Memory B cell (primary cell): ENCODE data around the gene HOXA7.
A peak's percentile ranks its signal among the peaks of the same experiment; 100 is the strongest.

Source experiments
- ATAC-seq: fragments of 150-1000 bp; cut with Tn5 transposase; 2 replicates; pipeline ENCODE4 v1.10.0; 2021; ENCODE audit warnings: low read depth, mild to moderate bottlenecking, moderate library complexity
- DNase-seq, 2 donors: peaks; one replicate each; pipeline ENCODE4 v3.0.0; 2022; ENCODE audit warnings: low spot score in 2 of 2
- H3K27ac Mint-ChIP-seq: one replicate; pipeline ENCODE4 v1.8.0; 2022; ENCODE audit warnings: mild to moderate bottlenecking, moderate library complexity, mixed read lengths
- H3K27me3 Mint-ChIP-seq: one replicate; pipeline ENCODE4 v1.8.0; 2022; ENCODE audit warnings: mixed read lengths
- H3K36me3 Mint-ChIP-seq: one replicate; pipeline ENCODE4 v1.8.0; 2022; ENCODE audit warnings: mild to moderate bottlenecking, mixed read lengths
- H3K4me1 Mint-ChIP-seq: one replicate; pipeline ENCODE4 v1.8.0; 2022; ENCODE audit warnings: mixed read lengths
- H3K4me3 Mint-ChIP-seq: one replicate; pipeline ENCODE4 v1.8.0; 2022; ENCODE audit warnings: mild to moderate bottlenecking, moderate library complexity, mixed read lengths
- H3K9me3 Mint-ChIP-seq: one replicate; pipeline ENCODE4 v1.8.0; 2022; ENCODE audit warnings: mixed read lengths

Gene HOXA7

GRCh38 chr7:27140126-27140857, 16.2 kb downstream of the HOXA7 start:
- Mint-ChIP-seq H3K36me3 (no peaks in the 10 kb centered on the region), H3K4me3 (no peak overlapping the region), H3K4me1 (peaks cover 2% of the 10 kb centered on the region), H3K9me3 (no peaks in the 10 kb centered on the region), H3K27me3 (peaks cover 8% of the 10 kb centered on the region), H3K27ac (no peak overlapping the region)
- ATAC-seq (no peak), DNase-seq (no peak)

GRCh38 chr7:27139334-27140125, 16.9 kb downstream of the HOXA7 start:
- Mint-ChIP-seq H3K36me3 (no peaks in the 10 kb centered on the region), H3K27me3 (peaks cover 9% of the 10 kb centered on the region), H3K4me3 (no peak overlapping the region), H3K9me3 (no peaks in the 10 kb centered on the region), H3K4me1 (peaks cover 2% of the 10 kb centered on the region), H3K27ac (no peak overlapping the region)
- DNase-seq (no peak), ATAC-seq (no peak)

GRCh38 chr7:27138985-27139333, 17.5 kb downstream of the HOXA7 start:
- H3K27ac Mint-ChIP-seq = no peak overlapping the region
- H3K36me3 Mint-ChIP-seq = no peaks in the 10 kb centered on the region
- peaks cover 13% of the 10 kb centered on the region for H3K27me3 Mint-ChIP-seq
- H3K4me3 Mint-ChIP-seq = no peak overlapping the region
- H3K4me1 Mint-ChIP-seq = peaks cover 2% of the 10 kb centered on the region
- H3K9me3 Mint-ChIP-seq = no peaks in the 10 kb centered on the region
- DNase-seq (no peak), ATAC-seq (no peak)

GRCh38 chr7:27138472-27138871, 18.0 kb downstream of the HOXA7 start:
- H3K4me3 Mint-ChIP-seq = no peak overlapping the region
- H3K36me3 Mint-ChIP-seq = no peaks in the 10 kb centered on the region
- no peak overlapping the region for H3K27ac Mint-ChIP-seq
- H3K27me3 Mint-ChIP-seq = peaks cover 17% of the 10 kb centered on the region
- ATAC-seq (no peak), DNase-seq (no peak)
- H3K9me3 Mint-ChIP-seq = no peaks in the 10 kb centered on the region
- H3K4me1 Mint-ChIP-seq = peaks cover 2% of the 10 kb centered on the region

GRCh38 chr7:27137640-27138315, 18.7 kb downstream of the HOXA7 start:
- Mint-ChIP-seq H3K9me3 (no peaks in the 10 kb centered on the region), H3K4me1 (peaks cover 2% of the 10 kb centered on the region), H3K27ac (no peak overlapping the region), H3K27me3 (peaks cover 16% of the 10 kb centered on the region), H3K4me3 (no peak overlapping the region), H3K36me3 (no peaks in the 10 kb centered on the region)
- ATAC-seq = no peak
- DNase-seq = no peak

GRCh38 chr7:27134392-27134791, 22.1 kb downstream of the HOXA7 start:
- no peaks in the 10 kb centered on the region for H3K4me1 Mint-ChIP-seq
- H3K27me3 Mint-ChIP-seq = peaks cover 12% of the 10 kb centered on the region
- H3K27ac Mint-ChIP-seq = no peak overlapping the region

GRCh38 chr7:27133409-27134231, 22.9 kb downstream of the HOXA7 start:
- Mint-ChIP-seq H3K27me3 (peaks cover 16% of the 10 kb centered on the region), H3K4me1 (no peaks in the 10 kb centered on the region), H3K27ac (no peak overlapping the region), H3K36me3 (peaks cover 2% of the 10 kb centered on the region), H3K4me3 (no peak overlapping the region), H3K9me3 (peaks cover 2% of the 10 kb centered on the region)
- ATAC-seq = no peak
- DNase-seq = no peak

More at GRCh38 chr7:27134392-27134791, 22.1 kb downstream of the HOXA7 start:
- H3K9me3 Mint-ChIP-seq = no peaks in the 10 kb centered on the region
- ATAC-seq = no peak
- no peaks in the 10 kb centered on the region for H3K36me3 Mint-ChIP-seq
- H3K4me3 Mint-ChIP-seq = no peak overlapping the region
- DNase-seq = no peak

GRCh38 chr7:27132978-27133377, 23.5 kb downstream of the HOXA7 start:
- no peak for DNase-seq
- no peak overlapping the region for H3K27ac Mint-ChIP-seq
- H3K27me3 Mint-ChIP-seq = peaks cover 17% of the 10 kb centered on the region
- peaks cover 2% of the 10 kb centered on the region for H3K36me3 Mint-ChIP-seq
- H3K4me1 Mint-ChIP-seq = no peaks in the 10 kb centered on the region
- no peak for ATAC-seq
- H3K9me3 Mint-ChIP-seq = peaks cover 2% of the 10 kb centered on the region
- no peak overlapping the region for H3K4me3 Mint-ChIP-seq

- no peak for DNase-seq
- no peak for ATAC-seq
- H3K36me3 Mint-ChIP-seq = peaks cover 2% of the 10 kb centered on the region
- peaks cover 17% of the 10 kb centered on the region for H3K27me3 Mint-ChIP-seq
- H3K4me1 Mint-ChIP-seq = no peaks in the 10 kb centered on the region
- H3K9me3 Mint-ChIP-seq = peaks cover 2% of the 10 kb centered on the region
- no peak overlapping the region for H3K27ac Mint-ChIP-seq
- H3K4me3 Mint-ChIP-seq = no peak overlapping the region
These were observed 24.3 kb downstream of the HOXA7 start for GRCh38 chr7:27132214-27132613.

GRCh38 chr7:27131390-27131819, 25.1 kb downstream of the HOXA7 start:
- H3K9me3 Mint-ChIP-seq = peaks cover 2% of the 10 kb centered on the region
- H3K27ac Mint-ChIP-seq = no peak overlapping the region
- H3K4me1 Mint-ChIP-seq = no peaks in the 10 kb centered on the region
- H3K27me3 Mint-ChIP-seq = peaks cover 17% of the 10 kb centered on the region
- ATAC-seq (no peak), DNase-seq (no peak)
- H3K4me3 Mint-ChIP-seq = peak overlapping the region; percentile 51
- H3K36me3 Mint-ChIP-seq = peaks cover 2% of the 10 kb centered on the region

GRCh38 chr7:27130540-27131389, 25.7 kb downstream of the HOXA7 start, which contains the start of gene HOXA4:
Gene HOXA4 (minus strand): TSS chr7:27130757. CDS start chr7:27130733, 24 bp downstream.
- DNase-seq (peak; percentile 40 to 61), ATAC-seq (peak; percentile 90)
- H3K9me3 Mint-ChIP-seq = peaks cover 2% of the 10 kb centered on the region
- H3K27me3 Mint-ChIP-seq = peaks cover 18% of the 10 kb centered on the region
- no peak within 1 kb of the TSS for H3K27ac Mint-ChIP-seq
- H3K36me3 Mint-ChIP-seq = peaks cover 2% of the 10 kb centered on the region
- H3K4me1 Mint-ChIP-seq = no peaks in the 10 kb centered on the region
- H3K4me3 Mint-ChIP-seq = peak within 1 kb of the TSS; percentile 51

- no peaks in the 10 kb centered on the region for H3K4me1 Mint-ChIP-seq
- DNase-seq (peak in 1 of 2 donors; percentile 18), ATAC-seq (peak; percentile 33)
- peaks cover 2% of the 10 kb centered on the region for H3K36me3 Mint-ChIP-seq
- peaks cover 20% of the 10 kb centered on the region for H3K27me3 Mint-ChIP-seq
- no peak overlapping the region for H3K4me3 Mint-ChIP-seq
- H3K27ac Mint-ChIP-seq = no peak overlapping the region
- peaks cover 2% of the 10 kb centered on the region for H3K9me3 Mint-ChIP-seq
These were observed 26.5 kb downstream of the HOXA7 start for GRCh38 chr7:27129729-27130539.
